Activated CD4-positive, alpha-beta T cell treated with anti-CD3 and anti-CD28 coated beads, Interleukin-2, amount 10 ng/mL, durations not matched to agents 24 days and 14 days (primary cell): ENCODE results near the gene SS18L1. TPM values are rescaled to one million over a fixed set of nuclear protein-coding genes. Genes with fewer than 3 reads are reported as not detected.

Source experiments
- DNase-seq: peaks from one replicate; pipeline ENCODE4 v3.0.0; 2022
- H3K27ac Mint-ChIP-seq: one replicate; pipeline ENCODE4 v1.8.0; 2022; ENCODE audit warnings: mild to moderate bottlenecking, mixed read lengths
- H3K27me3 Mint-ChIP-seq: one replicate; pipeline ENCODE4 v1.8.0; 2022; ENCODE audit warnings: mixed read lengths
- H3K36me3 Mint-ChIP-seq: one replicate; pipeline ENCODE4 v1.8.0; 2022; ENCODE audit warnings: low read depth, mild to moderate bottlenecking, mixed read lengths
- H3K4me1 Mint-ChIP-seq: one replicate; pipeline ENCODE4 v1.8.0; 2021; ENCODE audit warnings: mixed read lengths
- H3K4me3 Mint-ChIP-seq: one replicate; pipeline ENCODE4 v1.8.0; 2022; ENCODE audit warnings: mild to moderate bottlenecking, moderate library complexity, mixed read lengths
- H3K9me3 Mint-ChIP-seq: one replicate; pipeline ENCODE4 v1.8.0; 2021; ENCODE audit warnings: mixed read lengths
- intact Hi-C: fragments of 100-400 bp; cut with micrococcal nuclease; formaldehyde crosslinking; loops from one replicate; pipeline ENCODE4 v1.15.1; 2023
- total RNA-seq: library from RNA; stranded (reverse); gene quantifications from 2 replicates; pipeline ENCODE4 v1.2.3, GENCODE V29; 2022

Gene SS18L1
- total RNA-seq, 1 donor from 2014 or later, result 29.0 TPM

GRCh38 chr20:62230696-62231095 lies 87.1 kb downstream of the SS18L1 start:
- DNase-seq, result no peak
- Mint-ChIP-seq H3K27me3 (no peaks in the 10 kb centered on the region), H3K4me1 (no peaks in the 10 kb centered on the region), H3K4me3 (no peak overlapping the region), H3K36me3 (no peaks in the 10 kb centered on the region), H3K9me3 (no peaks in the 10 kb centered on the region), H3K27ac (no peak overlapping the region)
- intact Hi-C loops, result no loop called here

GRCh38 chr20:62231292-62231691 lies 87.7 kb downstream of the SS18L1 start:
- Mint-ChIP-seq H3K4me3 (no peak overlapping the region), H3K27me3 (no peaks in the 10 kb centered on the region), H3K9me3 (no peaks in the 10 kb centered on the region), H3K36me3 (no peaks in the 10 kb centered on the region), H3K4me1 (no peaks in the 10 kb centered on the region), H3K27ac (no peak overlapping the region)
- DNase-seq, result no peak
- intact Hi-C loops, result no loop called here

Other genes with a start within 250 kb of the SS18L1 start
- 25.6 and 26.6 TPM in 2 replicates for gene TAF4, start 77.9 kb upstream of the SS18L1 start, total RNA-seq
- gene LSM14B, start 21.3 kb upstream of the SS18L1 start, total RNA-seq, result 44.0 and 45.3 TPM in 2 replicates
- 434 and 449 TPM in 2 replicates for gene PSMA7, start 375 bp upstream of the SS18L1 start, total RNA-seq
- 43.0 and 44.4 TPM in 2 replicates for gene MTG2, start 39.3 kb downstream of the SS18L1 start, total RNA-seq
- gene HRH3, start 76.5 kb downstream of the SS18L1 start, total RNA-seq, result not detected in 2 replicates
- 29.0 and 29.2 TPM in 2 replicates for gene OSBPL2, start 94.8 kb downstream of the SS18L1 start, total RNA-seq
- 179 and 183 TPM in 2 replicates for gene ADRM1, start 159.2 kb downstream of the SS18L1 start, total RNA-seq
- gene LAMA5, start 223.5 kb downstream of the SS18L1 start, total RNA-seq, result 2.0 and 2.1 TPM in 2 replicates
- 2,091 and 2,109 TPM in 2 replicates for gene RPS21, start 243.3 kb downstream of the SS18L1 start, total RNA-seq